IPS DF 4.7 (cell line): ENCODE results near the gene PTPN3.
"Not testable (repeated sequence)": the region's sequence is repeated elsewhere in the genome, so short reads cannot be mapped to it uniquely, and the experiment has no call there.

Experiments used
- DNase-seq: peaks from one replicate; pipeline ENCODE4 v3.0.0-alpha.2; 2013; ENCODE audit warnings: low spot score; ENCODE audit errors: extremely low read depth

PTPN3 gene

GRCh38 chr9:109498195-109499092 is at the start of gene PTPN3:
TSS of gene PTPN3 (minus strand) at chr9:109498307. CDS start at chr9:109463434, 34,873 bp downstream.
- no peak for DNase-seq

- DNase-seq: not testable (repeated sequence)
These were observed 46.8 kb upstream of the PTPN3 start for GRCh38 chr9:109544954-109545353.

GRCh38 chr9:109542922-109543321 is 44.8 kb upstream of the PTPN3 start:
- DNase-seq: no peak

- DNase-seq: no peak
These were observed 40.2 kb upstream of the PTPN3 start for GRCh38 chr9:109538346-109538745.

GRCh38 chr9:109537288-109537687 is 39.2 kb upstream of the PTPN3 start:
- DNase-seq: no peak

- DNase-seq: no peak
These were observed 38.8 kb upstream of the PTPN3 start for GRCh38 chr9:109536859-109537258.

- DNase-seq: no peak
These were observed 37.3 kb upstream of the PTPN3 start for GRCh38 chr9:109535365-109535764.

GRCh38 chr9:109534151-109534550 is 36.0 kb upstream of the PTPN3 start:
- DNase-seq: no peak

- DNase-seq: not testable (repeated sequence)
These were observed 34.5 kb upstream of the PTPN3 start for GRCh38 chr9:109532652-109533051.

GRCh38 chr9:109522106-109522505 is 24.0 kb upstream of the PTPN3 start:
- DNase-seq: no peak

- DNase-seq: peak; percentile 76
These were observed 22.5 kb upstream of the PTPN3 start for GRCh38 chr9:109520475-109521132.

GRCh38 chr9:109519366-109519765 is 21.3 kb upstream of the PTPN3 start:
- DNase-seq: no peak

GRCh38 chr9:109518621-109519335 is 20.7 kb upstream of the PTPN3 start:
- no peak for DNase-seq

GRCh38 chr9:109517901-109518377 is 19.8 kb upstream of the PTPN3 start:
- no peak for DNase-seq

- DNase-seq: no peak
These were observed 15.8 kb upstream of the PTPN3 start for GRCh38 chr9:109513871-109514270.

- no peak for DNase-seq
These were observed 14.2 kb upstream of the PTPN3 start for GRCh38 chr9:109512170-109512756.

GRCh38 chr9:109510506-109510905 is 12.4 kb upstream of the PTPN3 start:
- DNase-seq: no peak

GRCh38 chr9:109510042-109510441 is 11.9 kb upstream of the PTPN3 start:
- DNase-seq: not testable (repeated sequence)

- no peak for DNase-seq
These were observed 11.5 kb upstream of the PTPN3 start for GRCh38 chr9:109509611-109510010.

GRCh38 chr9:109507421-109507838 is 9.3 kb upstream of the PTPN3 start:
- no peak for DNase-seq

GRCh38 chr9:109506097-109506712 is 8.1 kb upstream of the PTPN3 start:
- no peak for DNase-seq
